K562 (cell line): ENCODE measurements around the gene PHTF1. TPM values are rescaled to one million over a fixed set of nuclear protein-coding genes. Genes with fewer than 3 reads are reported as not detected.
"Not testable (repeated sequence)": the region's sequence is repeated elsewhere in the genome, so short reads cannot be mapped to it uniquely, and the experiment has no call there.

Experiments
- ATAC-seq: fragments of 200-7000 bp; cut with Tn5 transposase; 3 replicates; pipeline ENCODE4 v1.9.1; 2020; ENCODE audit warnings: moderate library complexity
- BruUV-seq: library from RNA; stranded (reverse); fragments of 400-500 nt; replicated peaks from 2 replicates; lab custom pipeline; 2021; lab: Mats Ljungman, UMichigan
- CTCF ChIA-PET: fragments of 300-600 bp; formaldehyde crosslinking; extraction: SDS; loops from one replicate; lab custom pipeline; 2021; ENCODE audit warnings: low intra/inter-chr PET ratio; lab: Yijun Ruan, JAX
- POLR2A ChIA-PET: fragments of 300-600, 350-650 bp; sonication (Branson Sonifier 250); formaldehyde crosslinking; extraction: SDS; loops from one replicate; lab custom pipeline; 2021; ENCODE audit warnings: antibody characterized with exemption, inconsistent platforms; lab: Yijun Ruan, JAX
- DNase-seq, 4 experiments: peaks; one replicate each; pipeline versions ENCODE4 v3.0.0 to v3.0.0-alpha.2; 2011 to 2018; ENCODE audit warnings: low spot score in 3 of 4, mixed read lengths in 3 of 4; ENCODE audit errors: extremely low read depth in 1 of 4
- FAIRE-seq: peaks from 2 replicates; lab custom pipeline; 2011; peaks lifted over from hg19 to GRCh38; lab: Jason Lieb, UNC
- H2AFZ ChIP-seq: 2 replicates; pipeline ENCODE4 v1.6.0; 2011; ENCODE audit warnings: low read depth, low read length, control low read depth, inconsistent platforms
- H3K27ac ChIP-seq: fragments of 200-600 bp; 3 replicates; pipeline ENCODE4 v1.8.0; 2011; ENCODE audit warnings: low read depth, mild to moderate bottlenecking, control low read depth, inconsistent platforms, low read length, moderate library complexity, mixed read lengths; ENCODE audit errors: extremely low read depth
- H3K27me3 ChIP-seq, 2 experiments: fragments of 300-600 bp in 1 of 2; 2 replicates in 1 of 2; 3 replicates in 1 of 2; pipeline versions ENCODE4 v1.6.0 to v1.8.0; 2011; ENCODE audit warnings: inconsistent platforms in 2 of 2, low read length in 2 of 2, mild to moderate bottlenecking in 1 of 2, mixed read lengths in 1 of 2, moderate library complexity in 1 of 2; ENCODE audit not compliant: control insufficient read depth in 2 of 2, insufficient read depth in 2 of 2
- H3K36me3 ChIP-seq: fragments of 300-600 bp; 3 replicates; pipeline ENCODE4 v1.8.0; 2011; ENCODE audit warnings: mild to moderate bottlenecking, low read length, inconsistent platforms; ENCODE audit not compliant: control insufficient read depth, insufficient read depth
- H3K4me1 ChIP-seq, 2 experiments: fragments of 200-600 bp in 1 of 2; replicated peaks in 1 of 2; 2 replicates in 1 of 2; 3 replicates in 1 of 2; pipeline versions ENCODE4 v1.5.1 to v1.8.0; 2011; ENCODE audit warnings: inconsistent platforms in 2 of 2, low read length in 2 of 2, mild to moderate bottlenecking in 1 of 2, mixed read lengths in 1 of 2, moderate library complexity in 1 of 2; ENCODE audit not compliant: control insufficient read depth in 2 of 2, insufficient read depth in 2 of 2
- H3K4me2 ChIP-seq: 2 replicates; pipeline ENCODE4 v1.6.1; 2011; ENCODE audit warnings: low read length, control low read depth, inconsistent platforms, mixed read lengths; ENCODE audit not compliant: insufficient read depth
- H3K4me3 ChIP-seq: fragments of 200-600 bp; sonication (generic), shearing (Covaris generic); 2 replicates; pipeline ENCODE4 v1.5.1; 2016; ENCODE audit warnings: control low read depth, inconsistent platforms
- H3K79me2 ChIP-seq: fragments of 200-600 bp; 3 replicates; pipeline ENCODE4 v1.8.0; 2011; ENCODE audit warnings: low read length, inconsistent platforms; ENCODE audit not compliant: control insufficient read depth, insufficient read depth
- H3K9ac ChIP-seq, 2 experiments: 2 replicates each; pipeline versions ENCODE4 v1.6.0 to v1.6.1; 2011; ENCODE audit warnings: low read depth in 2 of 2, low read length in 2 of 2, control low read depth in 1 of 2, inconsistent platforms in 1 of 2, mild to moderate bottlenecking in 1 of 2, mixed read lengths in 1 of 2; ENCODE audit not compliant: insufficient read depth in 1 of 2
- H3K9me1 ChIP-seq: one replicate; pipeline ENCODE4 v1.6.0; 2011; ENCODE audit warnings: inconsistent platforms, mild to moderate bottlenecking, low read length, moderate library complexity; ENCODE audit not compliant: control insufficient read depth, insufficient read depth
- H3K9me3 ChIP-seq: replicated peaks from 2 replicates; pipeline ENCODE4 v1.5.1; 2011; ENCODE audit warnings: low read depth, low read length, inconsistent platforms; ENCODE audit not compliant: control insufficient read depth, insufficient read depth
- H4K20me1 ChIP-seq: replicated peaks from 2 replicates; pipeline ENCODE4 v1.6.1; 2011; ENCODE audit warnings: low read length, inconsistent platforms, mixed read lengths; ENCODE audit not compliant: control insufficient read depth, insufficient read depth
- EGR1 ChIP-seq: fragments of 450-650 bp; conservative IDR thresholded peaks from 2 replicates; pipeline ENCODE4 v1.6.1; 2017; ENCODE audit warnings: mild to moderate bottlenecking
- MTA2 ChIP-seq: fragments of 450-650 bp; IDR thresholded peaks from 2 replicates; pipeline ENCODE4 v1.6.1; 2016; ENCODE audit warnings: low read depth
- NR2C2 ChIP-seq, 2 experiments: fragments of 200-800 bp in 1 of 2; sonication (Bioruptor generic) in 1 of 2; sonication (generic) in 1 of 2; formaldehyde crosslinking in 1 of 2; IDR thresholded peaks; 2 replicates each; pipeline versions ENCODE4 v1.6.1 to v1.8.0; 2016 to 2022; ENCODE audit warnings: mild to moderate bottlenecking in 1 of 2, missing compliant biosample characterization in 1 of 2, missing genetic modification characterization in 1 of 2, missing genetic modification reagents in 1 of 2
- SRF ChIP-seq, 2 experiments: fragments of 250-450, 450-650 bp in 1 of 2; sonication (Bioruptor Pico) in 1 of 2; sonication (generic) in 1 of 2; formaldehyde crosslinking; IDR thresholded peaks; 2 replicates each; pipeline versions ENCODE4 v1.5.0 to v1.5.1; 2020 to 2022; ENCODE audit warnings: mild to moderate bottlenecking in 1 of 2, missing genetic modification reagents in 1 of 2
- ZBTB9 ChIP-seq: fragments of 450-650 bp; formaldehyde crosslinking; IDR thresholded peaks from 2 replicates; pipeline ENCODE4 v1.4.0; 2020; ENCODE audit warnings: mild to moderate bottlenecking, moderate library complexity
- ZNF23 ChIP-seq: fragments of 250-450 bp; sonication (Bioruptor Pico); IDR thresholded peaks from 2 replicates; pipeline ENCODE4 v1.4.0; 2020; ENCODE audit warnings: mild to moderate bottlenecking
- ZNF668 ChIP-seq: fragments of 250-450 bp; sonication (Bioruptor Pico); IDR thresholded peaks from 2 replicates; pipeline ENCODE4 v1.8.0; 2022; ENCODE audit warnings: mild to moderate bottlenecking, inconsistent platforms
- WGBS: fragments of 100-300 bp; shearing (Covaris generic); methylation state at CpG from one replicate; pipeline ENCODE4 v1.1.6; 2016; ENCODE audit warnings: low coverage, mixed read lengths; ENCODE audit not compliant: insufficient coverage; ENCODE audit errors: missing lambda C conversion rate; 5-methylcytosine and 5-hydroxymethylcytosine counted together
- in situ Hi-C: fragments of 300-500 bp; cut with MboI; formaldehyde crosslinking; loops from 4 replicates; pipeline ENCODE4 v1.15.0; 2018; ENCODE audit warnings: inconsistent platforms, mixed read lengths
- intact Hi-C: fragments of 100-400 bp; cut with micrococcal nuclease; formaldehyde crosslinking; loops from 2 replicates; pipeline ENCODE4 v1.14.2; 2022
- polyA plus RNA-seq, 8 experiments: library from polyadenylated mRNA; depleted of rRNA in 4 of 8; stranded (reverse) in 5 of 8; unstranded in 3 of 8; fragments of >200 nt; fragmentation: Nextera tagmentation in 2 of 8; fragmentation: Illumina TruSeq in 1 of 8; extraction: Ambion mirVana in 2 of 8; extraction: Trizol in 1 of 8; gene quantifications; 2 replicates each; pipeline versions ENCODE4 v1.2.1 to v1.2.3, GENCODE V29; 2011 to 2014; ENCODE audit warnings: inconsistent platforms in 1 of 8, missing spikeins in 1 of 8
- total RNA-seq, 7 experiments: library from RNA; depleted of rRNA in 6 of 7; stranded (reverse); fragments of >200 nt in 6 of 7; fragmentation: Illumina TruSeq in 2 of 7; extraction: Trizol in 2 of 7; gene quantifications; 2 replicates each; pipeline versions ENCODE4 v1.2.1 to v1.2.3, GENCODE V29; 2011 to 2021; ENCODE audit warnings: low replicate concordance in 1 of 7
- TF ChIP-seq, protein P1 (sequence below): fragments of 450-650 bp; IDR thresholded peaks from 2 replicates; pipeline ENCODE4 v1.7.1; 2018; ENCODE audit warnings: mild to moderate bottlenecking, low read depth; ENCODE audit not compliant: partially characterized antibody

PHTF1 gene
- total and polyA plus RNA-seq, 9 of the 15 experiments (the other 6 are each of a cell fraction or from before 2014, with no cell fraction given) = 8.4 to 36.2 (median 23.0) TPM

DNA sequence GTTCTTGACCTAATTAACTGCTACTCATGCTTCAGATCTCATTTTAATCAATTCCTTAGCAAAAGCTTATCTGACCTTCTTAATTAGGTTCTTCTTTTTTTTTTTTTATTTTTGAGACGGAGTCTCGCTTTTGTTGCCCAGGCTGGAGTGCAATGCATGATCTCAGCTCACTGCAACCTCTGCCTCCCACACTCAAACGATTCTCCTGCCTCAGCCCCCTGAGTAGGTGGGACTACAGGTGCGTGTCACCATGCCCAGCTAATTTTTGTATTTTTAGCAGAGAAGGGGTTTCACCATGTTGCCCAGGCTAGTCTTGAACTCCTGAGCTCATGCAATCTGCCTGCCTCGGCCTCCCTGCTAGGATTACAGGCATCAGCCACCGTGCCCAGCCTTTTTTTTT, 6.0 kb downstream of the PHTF1 start:
- peaks cover 28% of the 10 kb centered on the region for H3K79me2 ChIP-seq
- BruUV-seq; H3K27me3 ChIP-seq; CTCF ChIA-PET; DNase-seq; H4K20me1 ChIP-seq; FAIRE-seq; H3K9me1 ChIP-seq; H3K9me3 ChIP-seq; H3K9ac ChIP-seq; H2AFZ ChIP-seq; H3K4me2 ChIP-seq; ATAC-seq; H3K4me3 ChIP-seq; in situ Hi-C loops; H3K27ac ChIP-seq; TF ChIP-seq NR2C2 (tag; IDR thresholded peaks at IDR 0.05): not testable (repeated sequence)
- POLR2A ChIA-PET = interaction anchor here (0.7 to 1.1 kb wide), 2 partner anchors 10 to 16 kb away, joined by 4 read pairs; no protein-coding TSS in a partner anchor
- 91% methylated on average over 6 of the region's 6 CpGs for WGBS
- intact Hi-C loops = loop anchor here (10.0 kb wide), 1 partner anchor 181 kb away; no protein-coding TSS in a partner anchor
- H3K4me1 ChIP-seq = peaks cover 5 to 14% of the 10 kb centered on the region in 2 experiments
- TF ChIP-seq NR2C2 (CRISPR knock-in tag; IDR thresholded peaks at IDR 0.05) = 0 out of 2 replicates have a peak, but pooled peaks have one; percentile 28
- peaks cover 49% of the 10 kb centered on the region; the same call in 2 of the 3 replicates for H3K36me3 ChIP-seq

DNA sequence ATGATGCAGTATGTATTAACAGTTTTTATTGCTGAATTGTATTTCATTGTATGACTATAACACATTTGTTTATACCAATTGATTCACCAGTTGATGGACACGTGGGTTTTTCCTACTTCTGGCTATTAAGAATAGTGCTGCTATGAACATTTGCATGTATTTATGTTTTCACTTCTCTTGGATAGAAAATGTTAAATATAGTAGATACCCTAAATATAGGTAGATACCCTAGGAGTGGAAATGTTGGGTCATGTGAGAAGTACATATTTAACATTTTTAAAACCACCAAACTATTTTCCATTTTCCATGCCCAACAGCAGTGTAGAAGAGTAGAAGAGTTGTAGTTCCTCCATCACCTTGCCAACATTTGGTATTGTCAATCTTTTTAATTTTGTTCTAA, 7.8 kb downstream of the PHTF1 start:
- Histone ChIP-seq H3K36me3 (peaks cover 58% of the 10 kb centered on the region; the same call in 2 of the 3 replicates), H3K27ac (no peak overlapping the region), H3K9ac (no peak overlapping the region), H3K9me1 (no peaks in the 10 kb centered on the region), H2AFZ (no peak overlapping the region), H3K79me2 (peaks cover 11% of the 10 kb centered on the region), H3K27me3 (no peaks in the 10 kb centered on the region), H4K20me1 (no peaks in the 10 kb centered on the region), H3K9me3 (no peaks in the 10 kb centered on the region), H3K4me1 (peaks cover 3 to 6% of the 10 kb centered on the region in 2 experiments; a peak in 4 of 5 replicates), H3K4me2 (no peak overlapping the region), H3K4me3 (no peak overlapping the region)
- BruUV-seq = no TSS peak
- WGBS = 94% methylated on average over 1 of the region's 1 CpG
- FAIRE-seq = no peak
- ATAC-seq = no peak
- POLR2A ChIA-PET = interaction anchor here (1.0 kb wide), 1 partner anchor 10 kb away, joined by 5 read pairs; no protein-coding TSS in a partner anchor
- intact Hi-C loops = loop anchor here (10.0 kb wide), 1 partner anchor 183 kb away; no protein-coding TSS in a partner anchor
- CTCF ChIA-PET = no interaction called here
- DNase-seq = no peak
- in situ Hi-C loops = no loop called here
- no peak for TF ChIP-seq ZBTB9 (CRISPR knock-in tag)
- TF ChIP-seq ZNF23 (CRISPR knock-in tag) = no peak
- TF ChIP-seq, protein P1, sequence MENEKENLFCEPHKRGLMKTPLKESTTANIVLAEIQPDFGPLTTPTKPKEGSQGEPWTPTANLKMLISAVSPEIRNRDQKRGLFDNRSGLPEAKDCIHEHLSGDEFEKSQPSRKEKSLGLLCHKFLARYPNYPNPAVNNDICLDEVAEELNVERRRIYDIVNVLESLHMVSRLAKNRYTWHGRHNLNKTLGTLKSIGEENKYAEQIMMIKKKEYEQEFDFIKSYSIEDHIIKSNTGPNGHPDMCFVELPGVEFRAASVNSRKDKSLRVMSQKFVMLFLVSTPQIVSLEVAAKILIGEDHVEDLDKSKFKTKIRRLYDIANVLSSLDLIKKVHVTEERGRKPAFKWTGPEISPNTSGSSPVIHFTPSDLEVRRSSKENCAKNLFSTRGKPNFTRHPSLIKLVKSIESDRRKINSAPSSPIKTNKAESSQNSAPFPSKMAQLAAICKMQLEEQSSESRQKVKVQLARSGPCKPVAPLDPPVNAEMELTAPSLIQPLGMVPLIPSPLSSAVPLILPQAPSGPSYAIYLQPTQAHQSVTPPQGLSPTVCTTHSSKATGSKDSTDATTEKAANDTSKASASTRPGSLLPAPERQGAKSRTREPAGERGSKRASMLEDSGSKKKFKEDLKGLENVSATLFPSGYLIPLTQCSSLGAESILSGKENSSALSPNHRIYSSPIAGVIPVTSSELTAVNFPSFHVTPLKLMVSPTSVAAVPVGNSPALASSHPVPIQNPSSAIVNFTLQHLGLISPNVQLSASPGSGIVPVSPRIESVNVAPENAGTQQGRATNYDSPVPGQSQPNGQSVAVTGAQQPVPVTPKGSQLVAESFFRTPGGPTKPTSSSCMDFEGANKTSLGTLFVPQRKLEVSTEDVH = no peak
- TF ChIP-seq EGR1 = no peak
- TF ChIP-seq SRF (CRISPR knock-in tag; IDR thresholded peaks at IDR 0.05) = no peak
- no peak for TF ChIP-seq ZNF668
- TF ChIP-seq MTA2 = no peak
